Parathyroid adenoma (tissue), 2 donors: Measurements from ENCODE around the gene ADARB2.

ENCODE experiments used
- H2AFZ ChIP-seq: fragments of 300-600 bp; sonication (generic); one replicate; pipeline ENCODE4 v1.7.0; 2017; ENCODE audit warnings: antibody characterized with exemption, mild to moderate bottlenecking
- H3K27ac ChIP-seq: fragments of 300-600 bp; sonication (generic); one replicate; pipeline ENCODE4 v1.7.0; 2017
- H3K27me3 ChIP-seq: fragments of 300-600 bp; sonication (generic); one replicate; pipeline ENCODE4 v1.7.0; 2017; ENCODE audit warnings: low read length; ENCODE audit not compliant: control insufficient read depth, insufficient read depth
- H3K36me3 ChIP-seq: fragments of 300-600 bp; sonication (generic); one replicate; pipeline ENCODE4 v1.7.0; 2017; ENCODE audit warnings: low read length; ENCODE audit not compliant: control insufficient read depth, insufficient read depth
- H3K4me1 ChIP-seq: fragments of 300-600 bp; sonication (generic); one replicate; pipeline ENCODE4 v1.7.0; 2017; ENCODE audit warnings: control low read depth
- H3K4me2 ChIP-seq: fragments of 300-600 bp; sonication (generic); one replicate; pipeline ENCODE4 v1.7.0; 2017; ENCODE audit warnings: low read length
- H3K4me3 ChIP-seq: fragments of 300-600 bp; sonication (generic); one replicate; pipeline ENCODE4 v1.7.0; 2017; ENCODE audit warnings: low read depth, low read length
- H3K79me2 ChIP-seq: fragments of 300-600 bp; sonication (generic); one replicate; pipeline ENCODE4 v1.7.0; 2017; ENCODE audit warnings: control low read depth
- H3K9ac ChIP-seq: fragments of 300-600 bp; sonication (generic); one replicate; pipeline ENCODE4 v1.7.0; 2017; ENCODE audit warnings: mild to moderate bottlenecking
- H3K9me3 ChIP-seq: fragments of 300-600 bp; sonication (generic); one replicate; pipeline ENCODE4 v1.7.0; 2017; ENCODE audit warnings: low read length; ENCODE audit not compliant: control insufficient read depth
- CTCF ChIP-seq: fragments of 300-600 bp; sonication (generic); IDR thresholded peaks from one replicate; pipeline ENCODE4 v1.7.0; 2017; ENCODE audit warnings: antibody characterized with exemption, mild to moderate bottlenecking
- donor health status: primary hyperparathyroidism.

Gene ADARB2

DNA sequence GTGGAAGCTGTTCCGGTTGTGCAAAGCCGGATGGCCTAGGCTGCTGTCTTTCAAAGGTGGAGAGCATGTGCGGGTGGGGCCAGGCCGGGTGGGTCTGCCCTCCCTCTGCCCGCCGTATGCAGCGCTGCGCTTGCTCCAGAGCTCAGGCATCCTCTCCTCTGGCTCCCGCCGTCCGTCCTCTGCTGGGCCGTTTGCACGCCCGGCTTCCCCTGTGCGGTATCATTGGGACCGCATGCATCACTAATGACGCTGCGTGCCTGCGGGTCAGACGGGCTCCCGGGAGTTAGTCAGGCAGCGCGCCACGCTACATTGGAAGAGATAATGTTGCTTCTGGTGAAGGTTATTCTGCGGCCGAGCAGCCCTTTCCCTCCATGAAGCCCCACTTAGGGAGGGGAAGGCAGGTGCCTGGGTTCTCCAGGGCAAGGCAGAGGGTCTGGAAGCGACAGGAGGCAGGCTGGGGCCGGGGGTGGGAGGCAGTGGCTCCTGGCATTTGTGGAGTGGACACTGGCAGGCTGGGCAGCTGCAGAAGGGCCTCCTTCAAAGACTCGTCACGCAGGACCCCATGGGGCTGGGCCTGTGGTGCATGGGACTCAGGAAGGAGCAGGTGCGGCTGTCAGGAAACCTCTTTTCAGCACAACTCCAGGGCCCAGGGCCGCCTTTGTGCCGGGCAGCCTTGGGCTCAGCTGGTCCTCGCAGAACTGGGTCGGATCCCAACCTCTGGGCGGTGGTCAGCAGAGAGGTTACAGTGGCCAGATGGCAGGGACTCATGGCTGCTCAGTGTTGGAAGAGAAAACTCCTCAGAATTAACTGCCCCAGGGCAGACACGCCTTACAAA lies 362.6 kb downstream of the ADARB2 start:
- Histone ChIP-seq H3K4me1 (peaks cover 18% of the 10 kb centered on the region), H3K4me3 (no peak overlapping the region), H2AFZ (peak overlapping the region; percentile 45), H3K36me3 (no peaks in the 10 kb centered on the region), H3K27me3 (no peaks in the 10 kb centered on the region), H3K9ac (no peak overlapping the region), H3K9me3 (no peaks in the 10 kb centered on the region), H3K27ac (peak overlapping the region; percentile 41), H3K79me2 (no peaks in the 10 kb centered on the region), H3K4me2 (peak overlapping the region; percentile 31)
- TF ChIP-seq CTCF = no peak

GRCh38 chr10:1373287-1373686 lies 364.0 kb downstream of the ADARB2 start:
- H3K79me2 ChIP-seq = no peaks in the 10 kb centered on the region
- no peaks in the 10 kb centered on the region for H3K27me3 ChIP-seq
- no peak for TF ChIP-seq CTCF
- H3K36me3 ChIP-seq = no peaks in the 10 kb centered on the region
- peaks cover 18% of the 10 kb centered on the region for H3K4me1 ChIP-seq
- no peak overlapping the region for H3K4me2 ChIP-seq
- no peak overlapping the region for H3K27ac ChIP-seq
- H3K9me3 ChIP-seq = no peaks in the 10 kb centered on the region
- no peak overlapping the region for H3K4me3 ChIP-seq
- H3K9ac ChIP-seq = no peak overlapping the region
- no peak overlapping the region for H2AFZ ChIP-seq

GRCh38 chr10:1372212-1372611 lies 365.1 kb downstream of the ADARB2 start:
- no peak overlapping the region for H3K27ac ChIP-seq
- peaks cover 11% of the 10 kb centered on the region for H3K4me1 ChIP-seq
- H3K9ac ChIP-seq = no peak overlapping the region
- no peak overlapping the region for H3K4me2 ChIP-seq
- H2AFZ ChIP-seq = no peak overlapping the region
- no peak overlapping the region for H3K4me3 ChIP-seq
- TF ChIP-seq CTCF = no peak
- no peaks in the 10 kb centered on the region for H3K36me3 ChIP-seq
- no peaks in the 10 kb centered on the region for H3K27me3 ChIP-seq
- no peaks in the 10 kb centered on the region for H3K9me3 ChIP-seq
- H3K79me2 ChIP-seq = no peaks in the 10 kb centered on the region

DNA sequence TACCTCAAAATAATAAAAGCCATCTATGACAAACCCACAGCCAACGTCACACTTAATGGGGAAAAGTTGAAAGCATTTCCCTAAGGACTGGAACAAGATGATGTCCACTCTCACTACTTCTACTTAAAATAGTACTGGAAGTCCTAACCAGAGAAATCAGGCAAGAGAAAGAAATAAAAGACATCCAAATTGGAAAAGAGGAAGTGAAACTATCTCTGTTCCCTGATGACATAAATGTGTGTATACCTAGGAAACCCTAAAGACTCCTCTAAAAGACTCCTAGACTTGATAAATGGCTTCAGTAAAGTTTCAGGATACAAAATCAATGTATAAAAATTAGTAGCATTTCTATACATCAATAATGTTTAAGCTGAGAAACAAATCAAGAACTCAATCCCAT lies 367.0 kb downstream of the ADARB2 start:
- no peaks in the 10 kb centered on the region for H3K9me3 ChIP-seq
- H3K79me2 ChIP-seq = no peaks in the 10 kb centered on the region
- no peak overlapping the region for H2AFZ ChIP-seq
- peaks cover 11% of the 10 kb centered on the region for H3K4me1 ChIP-seq
- H3K36me3 ChIP-seq = no peaks in the 10 kb centered on the region
- no peak overlapping the region for H3K4me3 ChIP-seq
- H3K27me3 ChIP-seq = no peaks in the 10 kb centered on the region
- H3K9ac ChIP-seq = no peak overlapping the region
- no peak overlapping the region for H3K4me2 ChIP-seq
- H3K27ac ChIP-seq = no peak overlapping the region
- TF ChIP-seq CTCF = no peak

DNA sequence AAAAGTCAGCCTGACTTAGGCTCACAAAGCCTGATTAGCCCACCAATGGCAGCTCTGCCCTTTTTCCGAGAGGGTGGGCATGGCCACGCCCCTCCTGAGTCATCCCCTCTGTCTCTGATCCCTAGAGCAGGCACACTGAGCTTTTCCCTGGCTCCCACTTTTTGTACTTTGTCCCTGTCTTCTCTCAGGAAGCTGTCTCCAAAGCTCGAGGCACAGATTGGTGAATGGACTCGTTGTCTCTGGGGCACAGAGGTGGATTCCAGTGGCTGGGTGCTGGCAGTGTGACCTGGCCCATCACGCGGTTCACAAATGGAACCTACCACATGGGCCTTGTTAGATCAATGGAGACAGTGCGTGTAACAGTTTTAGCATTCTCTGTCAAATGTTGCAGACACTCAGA lies 367.7 kb downstream of the ADARB2 start:
- H3K79me2 ChIP-seq = no peaks in the 10 kb centered on the region
- H3K4me1 ChIP-seq = peaks cover 5% of the 10 kb centered on the region
- no peak overlapping the region for H3K27ac ChIP-seq
- H3K4me3 ChIP-seq = no peak overlapping the region
- no peak for TF ChIP-seq CTCF
- no peaks in the 10 kb centered on the region for H3K9me3 ChIP-seq
- no peak overlapping the region for H3K9ac ChIP-seq
- H3K36me3 ChIP-seq = no peaks in the 10 kb centered on the region
- no peak overlapping the region for H2AFZ ChIP-seq
- no peak overlapping the region for H3K4me2 ChIP-seq
- H3K27me3 ChIP-seq = no peaks in the 10 kb centered on the region
